Sigmoid colon (tissue), 7 donors: ENCODE measurements around the gene PREP. TPM values are rescaled to one million over a fixed set of nuclear protein-coding genes. Genes with fewer than 3 reads are reported as not detected.
"Not testable (repeated sequence)": the region's sequence is repeated elsewhere in the genome, so short reads cannot be mapped to it uniquely, and the experiment has no call there.

Experiments
- DNase-seq: peaks from one replicate; pipeline ENCODE4 v3.0.0-alpha.2; 2019
- H3K27ac ChIP-seq, 4 donors: fragments of 200-600 bp; sonication (generic); one replicate each; pipeline ENCODE4 v1.5.1; 2016 to 2019; ENCODE audit warnings: mild to moderate bottlenecking in 1 of 4
- H3K27me3 ChIP-seq, 3 donors: fragments of 200-600 bp; sonication (generic); one replicate each; pipeline ENCODE4 v1.5.1; 2019; ENCODE audit warnings: mild to moderate bottlenecking in 1 of 3
- H3K36me3 ChIP-seq, 4 donors: fragments of 200-600 bp; sonication (generic); one replicate each; pipeline ENCODE4 v1.5.1; 2016 to 2019
- H3K4me1 ChIP-seq, 4 donors: fragments of 200-600 bp; sonication (generic); one replicate each; pipeline ENCODE4 v1.5.1; 2017 to 2019
- H3K4me3 ChIP-seq, 4 donors: fragments of 200-600 bp; sonication (generic); one replicate each; pipeline ENCODE4 v1.5.1; 2017 to 2019; ENCODE audit warnings: mild to moderate bottlenecking in 2 of 4, moderate library complexity in 1 of 4
- H3K9me3 ChIP-seq, 4 donors: fragments of 200-600 bp in 3 of 4; sonication (generic) in 3 of 4; one replicate each; pipeline versions ENCODE4 v1.5.1 to v1.6.1; 2013 to 2019
- EP300 ChIP-seq, 4 donors: sonication (generic); formaldehyde crosslinking; IDR thresholded peaks; one replicate each; pipeline ENCODE4 v1.6.1; 2017; ENCODE audit warnings: antibody characterized with exemption in 4 of 4
- POLR2A ChIP-seq, 2 donors: fragments of 450-650 bp; IDR thresholded peaks; one replicate each; pipeline ENCODE4 v1.6.1; 2016; ENCODE audit warnings: antibody characterized with exemption in 2 of 2, mild to moderate bottlenecking in 2 of 2, moderate library complexity in 2 of 2
- POLR2AphosphoS5 ChIP-seq, 4 donors: sonication (generic); formaldehyde crosslinking; IDR thresholded peaks; one replicate each; pipeline ENCODE4 v1.6.1; 2017; ENCODE audit warnings: antibody characterized with exemption in 4 of 4
- WGBS, 2 donors: extraction: QIAGEN DNeasy Blood & Tissue Kit; methylation state at CpG; one replicate each; pipeline ENCODE4 v1.1.7; 2013; 5-methylcytosine and 5-hydroxymethylcytosine counted together
- intact Hi-C: fragments of 100-400 bp; cut with DNase I; formaldehyde crosslinking; loops from one replicate; pipeline ENCODE4 v1.15.1; 2023
- polyA plus RNA-seq, 3 donors: library from polyadenylated mRNA; stranded (reverse); fragments of 200-250 nt; gene quantifications; one replicate each; pipeline ENCODE4 v1.2.3, GENCODE V29; 2013
- total RNA-seq, 4 donors: library from RNA; depleted of rRNA; stranded (reverse); fragments of >200 nt; gene quantifications; one replicate each; pipeline ENCODE4 v1.1.0, GENCODE V29; 2016
- TF ChIP-seq, protein P1 (sequence below), 4 experiments: fragments of 450-650 bp in 3 of 4; fragments of 200-600 bp in 1 of 4; IDR thresholded peaks; one replicate each; pipeline ENCODE4 v1.5.1; 2016 to 2019; ENCODE audit warnings: antibody characterized with exemption in 4 of 4, mild to moderate bottlenecking in 3 of 4, moderate library complexity in 2 of 4
- donor health status: healthy with polysubstance abuse.
- donor health status: Bipolar disorder and iron deficiency.
- donor health status: healthy.

Gene PREP
- total and polyA plus RNA-seq, 7 donors: 14.1 to 47.9 (median 23.5) TPM

DNA sequence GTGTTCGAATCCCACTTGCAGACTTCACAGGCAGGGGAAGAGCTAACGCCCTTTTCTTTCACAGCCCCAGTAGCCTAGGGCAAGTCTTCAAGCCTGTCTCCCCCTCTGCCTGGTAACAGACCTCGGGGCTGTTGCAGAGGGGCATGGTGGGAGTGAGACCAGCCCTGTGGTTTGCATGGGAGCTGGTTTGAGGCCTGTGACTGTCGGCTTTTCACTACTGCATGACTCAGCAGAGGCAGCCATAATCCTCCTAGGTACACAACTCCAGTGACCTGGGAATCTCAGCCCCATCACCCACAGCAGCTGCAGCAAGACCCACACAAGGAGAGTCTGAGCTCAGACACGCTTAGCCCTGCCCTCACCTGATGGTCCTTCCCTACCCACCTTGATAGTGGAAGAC is 167.7 kb downstream of the PREP start:
- intact Hi-C loops: no loop called here
- H3K36me3 ChIP-seq: no peaks in the 10 kb centered on the region
- no peak for DNase-seq

DNA sequence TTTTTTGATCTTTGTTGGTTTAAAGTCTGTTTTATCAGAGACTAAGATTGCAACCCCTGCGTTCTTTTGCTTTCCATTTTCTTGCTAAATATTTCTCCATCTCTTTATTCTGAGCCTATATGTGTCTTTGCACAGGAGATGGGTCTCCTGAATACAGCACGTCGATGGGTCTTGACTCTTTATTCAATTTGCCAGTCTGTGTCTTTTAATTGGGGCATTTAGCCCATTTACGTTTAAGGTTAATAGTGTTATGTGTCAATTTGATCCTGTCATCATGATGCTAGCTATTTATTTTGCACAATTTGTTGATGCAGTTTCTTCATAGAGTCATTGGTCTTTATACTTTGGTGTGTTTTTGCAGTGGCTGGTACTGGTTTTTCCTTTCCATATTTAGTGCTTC is 171.1 kb downstream of the PREP start:
- H3K4me1 ChIP-seq, H3K9me3 ChIP-seq, DNase-seq, H3K4me3 ChIP-seq, intact Hi-C loops, H3K27me3 ChIP-seq, H3K36me3 ChIP-seq, H3K27ac ChIP-seq: not testable (repeated sequence)
- 89 to 91% methylated on average over 4 of the region's 4 CpGs for WGBS, 2 donors

More for the DNA sequence above, 167.7 kb downstream of the PREP start:
- TF ChIP-seq, protein P1, sequence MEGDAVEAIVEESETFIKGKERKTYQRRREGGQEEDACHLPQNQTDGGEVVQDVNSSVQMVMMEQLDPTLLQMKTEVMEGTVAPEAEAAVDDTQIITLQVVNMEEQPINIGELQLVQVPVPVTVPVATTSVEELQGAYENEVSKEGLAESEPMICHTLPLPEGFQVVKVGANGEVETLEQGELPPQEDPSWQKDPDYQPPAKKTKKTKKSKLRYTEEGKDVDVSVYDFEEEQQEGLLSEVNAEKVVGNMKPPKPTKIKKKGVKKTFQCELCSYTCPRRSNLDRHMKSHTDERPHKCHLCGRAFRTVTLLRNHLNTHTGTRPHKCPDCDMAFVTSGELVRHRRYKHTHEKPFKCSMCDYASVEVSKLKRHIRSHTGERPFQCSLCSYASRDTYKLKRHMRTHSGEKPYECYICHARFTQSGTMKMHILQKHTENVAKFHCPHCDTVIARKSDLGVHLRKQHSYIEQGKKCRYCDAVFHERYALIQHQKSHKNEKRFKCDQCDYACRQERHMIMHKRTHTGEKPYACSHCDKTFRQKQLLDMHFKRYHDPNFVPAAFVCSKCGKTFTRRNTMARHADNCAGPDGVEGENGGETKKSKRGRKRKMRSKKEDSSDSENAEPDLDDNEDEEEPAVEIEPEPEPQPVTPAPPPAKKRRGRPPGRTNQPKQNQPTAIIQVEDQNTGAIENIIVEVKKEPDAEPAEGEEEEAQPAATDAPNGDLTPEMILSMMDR (IDR thresholded peaks at IDR 0.05): no peak
- TF ChIP-seq EP300 (IDR thresholded peaks at IDR 0.05) (no peak), POLR2AphosphoS5 (IDR thresholded peaks at IDR 0.05) (no peak), POLR2A (IDR thresholded peaks at IDR 0.05) (no peak)
- Histone ChIP-seq H3K4me3 (no peak overlapping the region), H3K27ac (no peak overlapping the region), H3K9me3 (peaks cover 0 to 3% (median 1%) of the 10 kb centered on the region in 4 donors), H3K4me1 (no peaks in the 10 kb centered on the region), H3K27me3 (no peaks in the 10 kb centered on the region)
- 73 to 85% methylated on average over 5 of the region's 5 CpGs for WGBS, 2 donors

Other genes starting within 250 kb of the PREP start
- gene POPDC3, start 223.1 kb downstream of the PREP start, total RNA-seq: 1 to 10 TPM in 1 of 4 donors, under 1 TPM in 3; 0.41 to 3.5 (median 0.77) TPM
- gene POPDC3, start 223.1 kb downstream of the PREP start, polyA plus RNA-seq: under 1 TPM in 1 of 3 donors, not detected in 2; 0.32 TPM